HG03108 (cell line): Measurements from ENCODE around the gene RAB39B.
"Not testable (repeated sequence)": the region's sequence is repeated elsewhere in the genome, so short reads cannot be mapped to it uniquely, and the experiment has no call there.

ENCODE experiments used
- ATAC-seq: cut with Tn5 transposase; IDR thresholded peaks from one replicate; pipeline ENCODE4 v1.9.1; 2021; ENCODE audit warnings: moderate library complexity; ENCODE audit not compliant: unreplicated experiment

The RAB39B gene, protein sequence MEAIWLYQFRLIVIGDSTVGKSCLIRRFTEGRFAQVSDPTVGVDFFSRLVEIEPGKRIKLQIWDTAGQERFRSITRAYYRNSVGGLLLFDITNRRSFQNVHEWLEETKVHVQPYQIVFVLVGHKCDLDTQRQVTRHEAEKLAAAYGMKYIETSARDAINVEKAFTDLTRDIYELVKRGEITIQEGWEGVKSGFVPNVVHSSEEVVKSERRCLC

GRCh38 chrX:155263854-155264628 is at the start of gene RAB39B:
Gene RAB39B, minus strand, starts transcription at chrX:155264491. Its CDS starts 203 bp downstream, at chrX:155264288.
- peak; percentile 76 for ATAC-seq

GRCh38 chrX:155313766-155314165 is 49.5 kb upstream of the RAB39B start:
- no peak for ATAC-seq

- no peak for ATAC-seq
Observed at GRCh38 chrX:155293771-155294170, 29.5 kb upstream of the RAB39B start.

GRCh38 chrX:155279873-155280272 is 15.6 kb upstream of the RAB39B start:
- no peak for ATAC-seq

- no peak for ATAC-seq
Observed at GRCh38 chrX:155270969-155271368, 6.7 kb upstream of the RAB39B start.

DNA sequence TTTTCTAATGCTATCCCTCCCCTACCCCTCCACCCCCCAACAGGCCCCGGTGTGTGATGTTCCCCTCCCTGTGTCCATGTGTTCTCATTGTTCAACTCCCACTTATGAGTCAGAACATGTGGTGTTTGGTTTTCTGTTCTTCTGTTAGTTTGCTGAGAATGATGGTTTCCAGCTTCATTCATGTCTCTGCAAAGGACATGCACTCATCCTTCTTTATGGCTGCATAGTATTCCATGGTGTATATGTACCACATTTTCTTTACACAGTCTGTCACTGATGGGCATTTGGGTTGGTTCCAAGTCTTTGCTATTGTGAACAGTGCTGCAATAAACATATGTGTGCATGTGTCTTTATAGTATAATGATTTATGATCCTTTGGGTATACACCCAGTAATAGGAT is 3.7 kb upstream of the RAB39B start:
- ATAC-seq = not testable (repeated sequence)

DNA sequence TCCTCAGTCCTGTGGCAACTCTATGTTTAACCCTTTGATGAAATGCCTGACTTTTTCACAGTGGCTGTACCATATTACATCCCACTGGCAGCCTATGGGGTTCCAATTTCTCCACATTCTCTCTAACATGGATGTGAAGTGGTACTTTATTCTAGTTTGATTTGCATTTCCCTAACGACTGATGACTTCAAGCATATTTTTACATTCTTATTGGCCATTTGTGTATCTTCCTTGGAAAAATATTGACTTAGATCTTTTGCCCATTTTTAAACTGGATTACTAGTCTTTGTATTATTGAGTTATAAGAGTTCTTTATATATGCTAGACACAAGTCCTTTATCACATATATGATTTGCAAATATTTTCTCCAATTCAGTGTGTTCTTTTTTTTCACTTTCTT is 2.1 kb upstream of the RAB39B start:
- no peak for ATAC-seq

DNA sequence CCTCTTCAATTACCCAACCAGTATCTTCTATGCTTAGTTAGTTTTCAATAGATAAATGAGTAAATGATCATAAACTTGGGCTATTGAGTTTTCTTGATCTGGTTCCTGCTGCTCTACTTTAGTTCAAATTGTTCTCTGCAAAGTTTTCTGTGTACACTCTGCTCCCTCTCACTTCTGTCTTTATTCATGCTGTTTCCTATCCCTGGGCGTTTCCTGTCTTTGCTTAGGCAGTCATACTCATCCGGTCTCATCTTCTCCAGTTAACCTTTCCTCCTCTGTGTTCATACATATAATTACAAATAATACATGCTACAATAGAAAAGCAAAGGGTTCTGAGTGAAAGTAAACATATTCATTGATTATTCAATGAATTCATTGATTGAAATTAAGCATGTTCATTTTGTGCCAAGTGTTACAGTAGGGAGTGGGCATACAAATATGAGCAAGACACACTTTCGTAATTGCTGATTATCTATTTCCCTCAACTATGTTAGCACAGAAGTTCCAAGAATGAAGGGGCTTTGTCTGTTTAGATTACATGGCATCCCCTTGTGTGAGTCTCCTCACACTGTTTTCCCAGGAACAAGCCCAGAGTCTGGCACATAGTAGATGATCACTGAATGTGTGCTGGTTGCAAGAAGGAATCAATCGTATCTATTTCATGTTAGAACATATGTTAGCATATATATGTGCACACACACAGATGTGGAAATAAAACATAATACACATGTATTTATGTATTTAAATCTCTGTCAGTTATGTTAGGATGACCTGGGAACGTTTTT is 1.1 kb downstream of the RAB39B start:
- ATAC-seq = peak; percentile 41

DNA sequence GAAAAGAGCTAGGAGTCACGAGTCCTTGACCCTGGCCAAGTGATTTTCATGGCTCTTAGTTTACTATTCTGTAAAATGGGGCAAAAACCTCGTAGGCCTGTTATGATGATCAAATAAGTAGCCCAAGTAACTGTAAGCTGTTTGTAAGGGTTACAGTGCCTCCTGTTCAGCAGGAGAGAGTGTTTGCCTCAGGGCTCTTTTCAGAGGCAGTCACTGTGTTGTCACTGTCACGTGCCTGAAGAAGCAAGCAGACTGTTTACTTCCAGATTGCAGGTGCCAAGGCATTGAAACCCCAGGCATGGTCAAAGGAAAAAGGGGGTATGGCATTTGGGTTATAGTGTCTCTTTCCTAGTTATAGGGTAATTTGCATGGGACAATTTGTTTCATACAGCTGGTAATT is 4.5 kb downstream of the RAB39B start:
- ATAC-seq = no peak

GRCh38 chrX:155251391-155251790 is 12.9 kb downstream of the RAB39B start:
- no peak for ATAC-seq

DNA sequence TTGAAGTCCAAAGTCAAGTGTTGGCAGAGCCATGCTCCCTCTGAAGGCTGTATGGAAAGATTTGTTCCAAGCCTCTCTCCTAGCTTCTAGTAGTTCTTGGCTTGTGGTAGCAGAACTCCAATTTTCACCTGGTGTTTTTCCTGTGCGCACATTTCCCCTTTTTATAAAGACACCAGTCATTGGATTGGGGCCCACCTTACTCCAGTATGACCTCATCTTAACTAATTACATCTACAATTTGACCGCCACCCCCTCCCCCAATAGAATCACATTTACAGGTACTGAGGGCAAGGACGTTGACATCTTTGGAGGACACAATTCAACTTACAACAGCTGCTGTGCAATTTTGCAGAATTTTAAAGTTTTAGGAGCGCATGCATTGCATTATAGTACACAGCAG is 16.8 kb downstream of the RAB39B start:
- ATAC-seq = no peak

- no peak for ATAC-seq
Observed at GRCh38 chrX:155246748-155247147, 17.5 kb downstream of the RAB39B start.

GRCh38 chrX:155242300-155242699 is 22.0 kb downstream of the RAB39B start:
- ATAC-seq = no peak

DNA sequence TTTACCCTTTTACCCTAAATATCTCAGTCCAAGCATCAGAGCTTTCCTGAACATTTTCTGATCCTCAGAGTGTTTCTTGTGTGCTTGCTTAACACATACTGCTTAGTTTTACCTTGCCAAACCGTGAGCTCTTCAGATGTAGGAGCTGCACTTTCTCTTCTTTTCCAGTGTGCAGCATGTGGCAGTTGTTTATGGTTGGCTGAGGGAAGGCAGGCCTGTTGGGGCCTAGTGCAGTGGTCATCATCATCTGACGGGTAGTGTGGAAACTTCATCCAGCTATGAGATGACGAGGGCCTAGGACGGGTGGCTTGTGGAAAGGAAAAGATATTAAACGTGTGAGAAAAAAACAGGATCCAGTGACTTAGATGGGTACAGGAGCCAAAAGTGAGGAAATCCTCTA is 26.6 kb downstream of the RAB39B start:
- no peak for ATAC-seq

- ATAC-seq = no peak
Observed at GRCh38 chrX:155235891-155236290, 28.4 kb downstream of the RAB39B start.

DNA sequence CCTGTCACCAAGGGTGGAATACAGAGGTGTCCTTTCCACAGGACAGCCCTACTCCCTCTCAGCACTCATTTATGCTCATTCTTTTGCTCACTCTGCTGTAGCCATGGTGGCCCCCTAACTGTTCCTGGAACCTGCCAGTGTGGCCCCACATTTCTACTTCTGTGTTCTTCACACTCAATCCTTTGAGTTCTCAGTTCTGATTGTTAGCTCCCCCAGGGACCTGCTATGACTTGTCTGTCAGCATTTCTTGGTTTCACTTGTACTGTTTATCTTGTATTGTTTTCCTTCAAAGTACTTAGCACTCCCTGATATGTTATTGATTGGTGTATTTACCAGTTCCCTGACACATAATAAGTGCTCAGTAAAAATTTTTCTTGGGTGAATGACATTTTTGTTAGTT is 33.1 kb downstream of the RAB39B start:
- peak; percentile 78 for ATAC-seq

DNA sequence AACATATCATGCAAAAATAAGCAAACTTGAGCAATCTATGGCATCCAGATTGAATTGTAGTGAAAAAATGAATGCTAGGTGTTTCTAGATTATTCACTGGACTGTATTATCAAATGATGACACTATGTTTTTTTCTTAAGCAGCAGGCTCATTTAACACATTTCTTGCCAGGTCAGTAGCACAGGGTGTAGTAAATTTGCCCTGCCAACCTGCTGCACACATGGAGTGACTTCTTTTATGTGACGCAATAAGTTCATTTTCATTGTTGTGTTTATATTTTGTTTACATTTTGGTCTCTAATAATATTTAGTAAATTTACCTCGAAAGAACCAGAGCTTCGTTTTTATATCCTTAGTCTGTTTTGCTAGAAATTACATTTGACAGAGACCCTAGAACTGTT is 38.5 kb downstream of the RAB39B start:
- ATAC-seq = no peak

DNA sequence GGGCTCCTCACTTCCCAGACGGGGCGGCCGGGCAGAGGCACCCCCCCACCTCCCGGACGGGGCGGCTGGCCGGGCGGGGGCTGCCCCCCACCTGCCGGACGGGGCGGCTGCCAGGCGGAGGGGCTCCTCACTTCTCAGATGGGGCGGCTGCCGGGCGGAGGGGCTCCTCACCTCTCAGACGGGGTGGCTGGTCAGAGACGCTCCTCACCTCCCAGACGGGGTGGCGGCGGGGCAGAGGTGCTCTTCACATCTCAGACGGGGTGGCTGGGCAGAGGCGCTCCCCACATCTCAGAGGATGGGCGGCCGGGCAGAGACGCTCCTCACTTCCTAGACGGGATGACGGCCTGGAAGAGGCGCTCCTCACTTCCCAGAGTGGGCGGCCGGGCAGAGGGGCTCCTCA is 40.5 kb downstream of the RAB39B start:
- ATAC-seq = not testable (repeated sequence)

- ATAC-seq = no peak
Observed at GRCh38 chrX:155221351-155221750, 42.9 kb downstream of the RAB39B start.

GRCh38 chrX:155218777-155219176 is 45.5 kb downstream of the RAB39B start:
- ATAC-seq = no peak

DNA sequence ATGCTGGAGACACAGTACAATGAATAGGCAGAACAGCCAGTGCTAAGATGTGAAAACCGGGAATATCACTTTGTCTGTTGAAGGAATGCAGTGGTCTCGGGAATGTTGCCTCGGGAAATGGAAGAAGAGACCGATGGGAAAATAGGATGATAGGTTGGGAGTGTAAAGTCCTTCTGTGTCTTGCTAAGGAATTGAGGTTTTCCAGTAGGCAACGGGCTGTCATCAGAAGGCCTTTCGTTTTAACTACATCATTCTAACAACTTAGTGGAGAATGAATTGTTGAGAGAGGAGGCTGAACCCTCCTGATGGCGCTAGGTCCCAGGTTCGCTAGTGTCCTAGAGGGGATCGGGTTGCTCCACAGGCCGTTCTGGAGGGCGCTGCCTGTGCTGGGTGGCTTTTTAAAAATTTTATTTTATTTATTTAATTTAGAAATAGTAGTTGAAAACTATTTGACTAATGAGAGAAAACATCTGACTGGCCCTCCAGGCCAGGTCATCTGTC is 47.3 kb downstream of the RAB39B start:
- ATAC-seq = no peak
